HG03025 (cell line): Measurements from ENCODE around the gene RCN1.

Source experiments
- ATAC-seq: cut with Tn5 transposase; IDR thresholded peaks from one replicate; pipeline ENCODE4 v1.9.1; 2021; ENCODE audit warnings: mild to moderate bottlenecking, moderate library complexity; ENCODE audit not compliant: unreplicated experiment, low FRiP score

RCN1 gene

GRCh38 chr11:32149748-32150147 lies 58.9 kb downstream of the RCN1 start:
- no peak for ATAC-seq

GRCh38 chr11:32151027-32151426 lies 60.2 kb downstream of the RCN1 start:
- no peak for ATAC-seq

- ATAC-seq, result no peak
Observed at GRCh38 chr11:32152216-32152615, 61.3 kb downstream of the RCN1 start.

- no peak for ATAC-seq
Observed at GRCh38 chr11:32152821-32153220, 61.9 kb downstream of the RCN1 start.

GRCh38 chr11:32153747-32154146 lies 62.9 kb downstream of the RCN1 start:
- ATAC-seq, result no peak

- ATAC-seq, result no peak
Observed at GRCh38 chr11:32154275-32154674, 63.4 kb downstream of the RCN1 start.
